ENCODE measurements around the gene SUSD3.

SUSD3 gene

GRCh38 chr9:93030642-93031628 lies 27.6 kb upstream of the SUSD3 start:
- no peak for DNase-seq

- DNase-seq, result no peak
These were observed 26.7 kb upstream of the SUSD3 start for GRCh38 chr9:93031629-93032430.

GRCh38 chr9:93032545-93032944 lies 26.0 kb upstream of the SUSD3 start:
- no peak for DNase-seq

- no peak for DNase-seq
These were observed 25.0 kb upstream of the SUSD3 start for GRCh38 chr9:93033531-93033930.

GRCh38 chr9:93035106-93035660 lies 23.3 kb upstream of the SUSD3 start:
- no peak for DNase-seq

GRCh38 chr9:93035821-93036351 lies 22.6 kb upstream of the SUSD3 start:
- no peak for DNase-seq

- DNase-seq, result no peak
These were observed 21.5 kb upstream of the SUSD3 start for GRCh38 chr9:93036887-93037475.

GRCh38 chr9:93037476-93037971 lies 21.0 kb upstream of the SUSD3 start:
- no peak for DNase-seq

GRCh38 chr9:93038918-93039317 lies 19.6 kb upstream of the SUSD3 start:
- no peak for DNase-seq

- DNase-seq, result no peak
These were observed 19.0 kb upstream of the SUSD3 start for GRCh38 chr9:93039456-93039855.

GRCh38 chr9:93039976-93040375 lies 18.5 kb upstream of the SUSD3 start:
- DNase-seq, result no peak

- no peak for DNase-seq
These were observed 18.1 kb upstream of the SUSD3 start for GRCh38 chr9:93040409-93040808.

GRCh38 chr9:93041108-93041802 lies 17.2 kb upstream of the SUSD3 start:
- no peak for DNase-seq

- DNase-seq, result no peak
These were observed 15.4 kb upstream of the SUSD3 start for GRCh38 chr9:93043122-93043521.

GRCh38 chr9:93045521-93045920 lies 13.0 kb upstream of the SUSD3 start:
- DNase-seq, result no peak

- DNase-seq, result no peak
These were observed 9.7 kb upstream of the SUSD3 start for GRCh38 chr9:93048566-93049448.

- no peak for DNase-seq
These were observed 9.0 kb upstream of the SUSD3 start for GRCh38 chr9:93049491-93049890.

- DNase-seq, result no peak
These were observed 8.3 kb upstream of the SUSD3 start for GRCh38 chr9:93050231-93050630.

- DNase-seq, result no peak
These were observed 6.8 kb upstream of the SUSD3 start for GRCh38 chr9:93051680-93052089.

- DNase-seq, result no peak
These were observed 5.5 kb upstream of the SUSD3 start for GRCh38 chr9:93052791-93053540.

Data from CD4-positive, alpha-beta T cell treated with Interferon alpha-2 for 1 hour (primary cell).